ENCODE data around the gene TMEM121. TPM values are rescaled to one million over a fixed set of nuclear protein-coding genes. Genes with fewer than 3 reads are reported as not detected.

Gene TMEM121
- total and polyA plus RNA-seq, 2 donors (not counting 1 experiment from before 2014, with no cell fraction given): 0.99 to 3.7 TPM

DNA sequence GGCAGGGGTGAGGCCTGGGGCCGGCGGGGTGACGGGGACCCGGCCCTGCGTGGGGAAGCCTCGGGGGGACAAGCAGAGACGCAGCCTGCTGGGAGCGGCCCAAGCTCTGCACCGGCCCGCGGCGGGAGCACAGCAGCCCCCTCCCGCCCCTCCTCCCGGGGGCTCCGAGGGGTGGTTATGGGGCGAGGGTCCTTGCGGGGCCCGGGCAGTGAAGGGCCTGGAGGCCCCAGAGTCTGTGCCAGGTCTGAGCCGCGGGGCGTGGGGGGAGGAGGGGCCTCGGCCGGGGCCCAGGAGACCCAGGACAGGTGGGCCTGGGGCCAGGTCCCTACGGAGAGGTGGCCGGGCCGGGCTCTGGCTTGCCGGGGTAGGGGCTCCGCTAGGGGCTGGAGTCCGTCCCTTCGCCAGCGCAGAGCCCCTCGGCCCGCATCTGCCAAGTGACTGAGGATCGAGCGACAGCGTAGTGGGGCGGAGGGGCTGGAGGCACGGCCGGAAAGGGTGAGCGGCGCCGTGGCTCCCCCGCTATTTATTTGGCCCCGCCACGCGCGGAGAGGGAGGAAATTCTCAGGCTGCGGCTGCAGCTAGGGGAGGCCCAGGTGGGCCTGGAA, 495 bp downstream of the TMEM121 start:
- H3K9me3 ChIP-seq (ENCODE audit: control extremely low read depth in 1 of 3, control insufficient read depth in 2 of 3, insufficient read depth in 1 of 3, low read length in 2 of 3): peaks cover 0 to 8% (median 0%) of the 10 kb centered on the region in 3 donors
- ChIA-PET CTCF (interaction anchor here (1.5 to 2.4 kb wide), 2 partner anchors 46 to 157 kb away, joined by 4 to 13 read pairs; no protein-coding TSS in a partner anchor), POLR2A (no interaction called here)
- peaks cover 14% of the 10 kb centered on the region for H4K20me1 ChIP-seq (ENCODE audit: control insufficient read depth, insufficient read depth, low read length, poor library complexity, severe bottlenecking)
- H3K4me2 ChIP-seq (replicated peaks; ENCODE audit: low read depth, low read length, poor library complexity, severe bottlenecking): peak overlapping the region; percentile 100
- H3K4me3 Mint-ChIP-seq: peak overlapping the region; percentile 80
- H3K4me1 ChIP-seq (ENCODE audit: control insufficient read depth in 2 of 2, insufficient read depth in 2 of 2, low read length in 2 of 2): peaks cover 48 to 54% of the 10 kb centered on the region in 2 donors
- TF ChIP-seq EZH2 (IDR thresholded peaks at IDR 0.05; ENCODE audit: borderline replicate concordance, insufficient read depth, low read depth, low read length, poor library complexity, severe bottlenecking) (no peak), CTCF (IDR thresholded peaks at IDR 0.05) (no peak)
- intact Hi-C loops (cut with micrococcal nuclease): loop anchor here (5.0 kb wide), 1 partner anchor 325 kb away; no protein-coding TSS in a partner anchor
- H3K9ac ChIP-seq (ENCODE audit: low read length): peak overlapping the region; percentile 48
- H3K27me3 Mint-ChIP-seq: no peaks in the 10 kb centered on the region
- no peaks in the 10 kb centered on the region for H3K79me2 ChIP-seq (ENCODE audit: control insufficient read depth, insufficient read depth, low read length)
- ATAC-seq (ENCODE audit: low read depth): no peak
- no peaks in the 10 kb centered on the region for H3K36me3 ChIP-seq (replicated peaks in 1 of 2; ENCODE audit: control extremely low read depth in 1 of 2, control insufficient read depth in 1 of 2, extremely low read depth in 1 of 2, insufficient read depth in 2 of 2, low read length in 1 of 2)
- DNase-seq: peak; percentile 51
- peaks cover 39% of the 10 kb centered on the region for H3K4me1 Mint-ChIP-seq
- no peaks in the 10 kb centered on the region for H3K9me3 Mint-ChIP-seq (ENCODE audit: insufficient read depth)
- H3K27ac Mint-ChIP-seq: no peak overlapping the region
- peak overlapping the region; percentile 49 for H2AFZ ChIP-seq (ENCODE audit: insufficient read depth, low read depth, low read length, poor library complexity, severe bottlenecking)
- WGBS (ENCODE audit: insufficient coverage): 2% methylated on average over 35 of the region's 48 CpGs
- peaks cover 0 to 48% (median 9%) of the 10 kb centered on the region in 4 experiments for H3K27me3 ChIP-seq (replicated peaks in 1 of 4; ENCODE audit: control extremely low read depth in 1 of 4, control insufficient read depth in 3 of 4, insufficient read depth in 4 of 4, low read length in 3 of 4)
- peak overlapping the region in 4 of 5 experiments; percentile 28 to 47 (median 42) for H3K4me3 ChIP-seq (ENCODE audit: control extremely low read depth in 1 of 5, extremely low read depth in 1 of 5, insufficient read depth in 1 of 5, low read depth in 2 of 5, low read length in 4 of 5)
- H3K27ac ChIP-seq (ENCODE audit: low read length in 2 of 2): no peak overlapping the region

DNA sequence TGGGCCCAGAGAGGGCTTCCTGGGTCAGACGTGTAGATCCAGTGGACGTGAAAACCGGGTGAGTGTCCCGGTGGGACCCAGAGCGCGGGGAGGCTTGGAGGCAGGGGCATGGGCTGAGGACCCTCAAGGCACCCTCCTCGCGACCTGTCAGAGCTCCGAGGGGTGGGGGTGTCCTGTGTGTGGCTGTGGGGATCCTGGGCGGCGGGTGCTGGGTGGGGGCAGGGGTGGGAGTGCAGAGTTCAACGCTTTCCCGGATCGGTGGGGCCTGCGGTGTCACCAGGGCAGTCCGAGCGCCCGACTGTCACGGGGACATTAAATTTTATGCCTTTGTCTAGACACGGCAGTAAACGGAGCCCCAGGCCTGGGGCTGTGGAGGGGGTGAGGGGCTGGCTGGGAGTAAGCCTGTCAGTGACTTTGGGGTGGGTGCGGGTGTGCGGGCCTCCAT, 1.0 kb downstream of the TMEM121 start:
- 39% methylated on average over 23 of the region's 23 CpGs for WGBS (ENCODE audit: insufficient coverage)
- peaks cover 53 to 59% of the 10 kb centered on the region in 2 donors for H3K4me1 ChIP-seq (ENCODE audit: control insufficient read depth in 2 of 2, insufficient read depth in 2 of 2, low read length in 2 of 2)
- Mint-ChIP-seq H3K4me3 (peak overlapping the region; percentile 80), H3K27ac (no peak overlapping the region), H3K4me1 (peaks cover 44% of the 10 kb centered on the region), H3K9me3 (ENCODE audit: insufficient read depth) (no peaks in the 10 kb centered on the region), H3K27me3 (no peaks in the 10 kb centered on the region)
- H4K20me1 ChIP-seq (ENCODE audit: control insufficient read depth, insufficient read depth, low read length, poor library complexity, severe bottlenecking): peaks cover 14% of the 10 kb centered on the region
- H3K27ac ChIP-seq (ENCODE audit: low read length in 2 of 2): no peak overlapping the region
- no peaks in the 10 kb centered on the region for H3K36me3 ChIP-seq (replicated peaks in 1 of 2; ENCODE audit: control extremely low read depth in 1 of 2, control insufficient read depth in 1 of 2, extremely low read depth in 1 of 2, insufficient read depth in 2 of 2, low read length in 1 of 2)
- peak overlapping the region; percentile 76 for H3K9ac ChIP-seq (ENCODE audit: low read length)
- CTCF ChIA-PET: interaction anchor here (1.5 to 2.4 kb wide), 2 partner anchors 46 to 157 kb away, joined by 4 to 13 read pairs; no protein-coding TSS in a partner anchor
- TF ChIP-seq CTCF (IDR thresholded peaks at IDR 0.05) (no peak), EZH2 (IDR thresholded peaks at IDR 0.05; ENCODE audit: borderline replicate concordance, insufficient read depth, low read depth, low read length, poor library complexity, severe bottlenecking) (peak; percentile 33)
- peaks cover 0 to 48% (median 9%) of the 10 kb centered on the region in 4 experiments for H3K27me3 ChIP-seq (replicated peaks in 1 of 4; ENCODE audit: control extremely low read depth in 1 of 4, control insufficient read depth in 3 of 4, insufficient read depth in 4 of 4, low read length in 3 of 4)
- POLR2A ChIA-PET: no interaction called here
- no peak for DNase-seq
- intact Hi-C loops (cut with micrococcal nuclease): loop anchor here (5.0 kb wide), 1 partner anchor 325 kb away; no protein-coding TSS in a partner anchor
- H3K9me3 ChIP-seq (ENCODE audit: control extremely low read depth in 1 of 3, control insufficient read depth in 2 of 3, insufficient read depth in 1 of 3, low read length in 2 of 3): peaks cover 0 to 13% (median 0%) of the 10 kb centered on the region in 3 donors
- no peaks in the 10 kb centered on the region for H3K79me2 ChIP-seq (ENCODE audit: control insufficient read depth, insufficient read depth, low read length)
- peak overlapping the region in 4 of 5 experiments; percentile 28 to 61 (median 50) for H3K4me3 ChIP-seq (ENCODE audit: control extremely low read depth in 1 of 5, extremely low read depth in 1 of 5, insufficient read depth in 1 of 5, low read depth in 2 of 5, low read length in 4 of 5)
- H2AFZ ChIP-seq (ENCODE audit: insufficient read depth, low read depth, low read length, poor library complexity, severe bottlenecking): peak overlapping the region; percentile 49
- no peak for ATAC-seq (ENCODE audit: low read depth)
- peak overlapping the region; percentile 100 for H3K4me2 ChIP-seq (replicated peaks; ENCODE audit: low read depth, low read length, poor library complexity, severe bottlenecking)
